ENCODE measurements around the gene EBF3.

Gene EBF3

GRCh38 chr10:129843131-129843541 is 120.9 kb downstream of the EBF3 start:
- DNase-seq (ENCODE audit: low read depth, low spot score), result no peak
- TF ChIP-seq CTCF (IDR thresholded peaks at IDR 0.05; ENCODE audit: insufficient read depth, low read length, missing control alignments), result no peak
- no peak overlapping the region for H3K4me3 ChIP-seq (ENCODE audit: low read depth, low read length)
- POLR2A ChIA-PET, result no interaction called here
- CTCF ChIA-PET, result no interaction called here

GRCh38 chr10:129842031-129842430 is 122.0 kb downstream of the EBF3 start:
- TF ChIP-seq CTCF (IDR thresholded peaks at IDR 0.05; ENCODE audit: insufficient read depth, low read length, missing control alignments), result no peak
- CTCF ChIA-PET, result no interaction called here
- POLR2A ChIA-PET, result no interaction called here

GRCh38 chr10:129841590-129841989 is 122.5 kb downstream of the EBF3 start:
- no peak overlapping the region for H3K4me3 ChIP-seq (ENCODE audit: low read depth, low read length)
- DNase-seq (ENCODE audit: low read depth, low spot score), result no peak
- TF ChIP-seq CTCF (IDR thresholded peaks at IDR 0.05; ENCODE audit: insufficient read depth, low read length, missing control alignments), result no peak
- ChIA-PET CTCF (no interaction called here), POLR2A (no interaction called here)

More at GRCh38 chr10:129842031-129842430, 122.0 kb downstream of the EBF3 start:
- no peak for DNase-seq (ENCODE audit: low read depth, low spot score)
- no peak overlapping the region for H3K4me3 ChIP-seq (ENCODE audit: low read depth, low read length)

- ChIA-PET CTCF (no interaction called here), POLR2A (no interaction called here)
- TF ChIP-seq CTCF (IDR thresholded peaks at IDR 0.05; ENCODE audit: insufficient read depth, low read length, missing control alignments), result no peak
Measured at GRCh38 chr10:129841071-129841470, 123.0 kb downstream of the EBF3 start.

GRCh38 chr10:129840196-129840590 is 123.9 kb downstream of the EBF3 start:
- no peak for TF ChIP-seq CTCF (IDR thresholded peaks at IDR 0.05; ENCODE audit: insufficient read depth, low read length, missing control alignments)

More at GRCh38 chr10:129841071-129841470, 123.0 kb downstream of the EBF3 start:
- no peak overlapping the region for H3K4me3 ChIP-seq (ENCODE audit: low read depth, low read length)
- DNase-seq (ENCODE audit: low read depth, low spot score), result no peak

GRCh38 chr10:129839285-129840195 is 124.5 kb downstream of the EBF3 start:
- CTCF ChIA-PET, result no interaction called here
- POLR2A ChIA-PET, result no interaction called here
- TF ChIP-seq CTCF (IDR thresholded peaks at IDR 0.05; ENCODE audit: insufficient read depth, low read length, missing control alignments), result no peak
- H3K4me3 ChIP-seq (ENCODE audit: low read depth, low read length), result no peak overlapping the region
- no peak for DNase-seq (ENCODE audit: low read depth, low spot score)

More at GRCh38 chr10:129840196-129840590, 123.9 kb downstream of the EBF3 start:
- H3K4me3 ChIP-seq (ENCODE audit: low read depth, low read length), result no peak overlapping the region
- DNase-seq (ENCODE audit: low read depth, low spot score), result no peak
- POLR2A ChIA-PET, result no interaction called here
- CTCF ChIA-PET, result no interaction called here

Data from AG04449 (cell line).